HepG2 (cell line): ENCODE data around the gene ZNF416. TPM values are rescaled to one million over a fixed set of nuclear protein-coding genes. Genes with fewer than 3 reads are reported as not detected.

ENCODE experiments used
- CHCHD3 ChIP-seq: sonication (generic); formaldehyde crosslinking; IDR thresholded peaks from 2 replicates; pipeline ENCODE4 v1.8.0; 2022; ENCODE audit warnings: mild to moderate bottlenecking, missing genetic modification reagents, moderate library complexity
- HDAC1 ChIP-seq: sonication (generic); formaldehyde crosslinking; IDR thresholded peaks from 2 replicates; pipeline ENCODE4 v1.5.1; 2020; ENCODE audit warnings: mild to moderate bottlenecking, missing genetic modification reagents
- HNRNPLL ChIP-seq: fragments of 200-400 bp; formaldehyde crosslinking; IDR thresholded peaks from 2 replicates; pipeline ENCODE4 v1.6.1; 2017; ENCODE audit warnings: mild to moderate bottlenecking, low read depth, low read length; ENCODE audit not compliant: poor library complexity, severe bottlenecking
- MTF2 ChIP-seq: sonication (generic); formaldehyde crosslinking; IDR thresholded peaks from 2 replicates; pipeline ENCODE4 v1.5.0; 2020; ENCODE audit warnings: missing genetic modification reagents, borderline replicate concordance
- POLR2AphosphoS2 ChIP-seq: IDR thresholded peaks from 2 replicates; pipeline ENCODE4 v1.6.1; 2011; ENCODE audit warnings: low read depth, low read length, improper control_type of control experiment
- RCOR2 ChIP-seq: IDR thresholded peaks from 2 replicates; pipeline ENCODE4 v1.6.1; 2016; ENCODE audit warnings: missing biosample characterization, missing genetic modification reagents
- RORA ChIP-seq: sonication (generic); formaldehyde crosslinking; IDR thresholded peaks from 2 replicates; pipeline ENCODE4 v1.5.0; 2020; ENCODE audit warnings: mild to moderate bottlenecking, missing genetic modification reagents, moderate library complexity
- TCF7L2 ChIP-seq: IDR thresholded peaks from 2 replicates; pipeline ENCODE4 v1.6.1; 2011; ENCODE audit warnings: mild to moderate bottlenecking, low read depth, low read length, moderate library complexity
- ZBTB42 ChIP-seq: sonication (generic); formaldehyde crosslinking; IDR thresholded peaks from 2 replicates; pipeline ENCODE4 v1.5.0; 2020; ENCODE audit warnings: mild to moderate bottlenecking, missing genetic modification reagents
- ZFP37 ChIP-seq: sonication (generic); formaldehyde crosslinking; IDR thresholded peaks from 2 replicates; pipeline ENCODE4 v1.4.0; 2020; ENCODE audit warnings: missing genetic modification reagents, borderline replicate concordance
- ZMYM3 ChIP-seq: sonication (generic); formaldehyde crosslinking; IDR thresholded peaks from 2 replicates; pipeline ENCODE4 v1.5.1; 2020; ENCODE audit warnings: mild to moderate bottlenecking, missing genetic modification reagents
- ZNF12 ChIP-seq: sonication (generic); formaldehyde crosslinking; IDR thresholded peaks from 2 replicates; pipeline ENCODE4 v1.5.0; 2020; ENCODE audit warnings: missing genetic modification reagents
- ZNF17 ChIP-seq: sonication (generic); formaldehyde crosslinking; IDR thresholded peaks from 2 replicates; pipeline ENCODE4 v1.5.0; 2020; ENCODE audit warnings: mild to moderate bottlenecking, missing genetic modification reagents
- ZNF20 ChIP-seq: sonication (generic); formaldehyde crosslinking; IDR thresholded peaks from 2 replicates; pipeline ENCODE4 v1.4.0; 2020; ENCODE audit warnings: mild to moderate bottlenecking, moderate library complexity, missing genetic modification reagents
- ZNF646 ChIP-seq: sonication (generic); formaldehyde crosslinking; IDR thresholded peaks from 2 replicates; pipeline ENCODE4 v1.9.0; 2021; ENCODE audit warnings: mild to moderate bottlenecking, missing genetic modification reagents
- ZNF773 ChIP-seq: sonication (generic); formaldehyde crosslinking; IDR thresholded peaks from 2 replicates; pipeline ENCODE4 v1.4.0; 2020; ENCODE audit warnings: missing genetic modification reagents, borderline replicate concordance
- polyA plus RNA-seq, 8 experiments: library from polyadenylated mRNA; depleted of rRNA in 3 of 8; stranded (reverse) in 7 of 8; unstranded in 1 of 8; fragments of >200 nt; fragmentation: Illumina TruSeq in 4 of 8; extraction: Trizol in 4 of 8; gene quantifications; 2 replicates each; pipeline versions ENCODE4 v1.2.1 to v1.2.3, GENCODE V29; 2011 to 2016; ENCODE audit warnings: low read depth in 4 of 8, missing spikeins in 1 of 8, mixed read lengths in 1 of 8; ENCODE audit not compliant: insufficient read depth in 1 of 8
- total RNA-seq, 5 experiments: library from RNA; depleted of rRNA; stranded (reverse); fragments of >200 nt; fragmentation: Illumina TruSeq; extraction: Trizol; gene quantifications; 2 replicates each; pipeline ENCODE4 v1.2.3, GENCODE V29; 2016; ENCODE audit warnings: low read depth in 1 of 5
- TF ChIP-seq, protein P1 (sequence below): sonication (generic); formaldehyde crosslinking; IDR thresholded peaks from 2 replicates; pipeline ENCODE4 v1.9.0; 2021; ENCODE audit warnings: missing genetic modification reagents, mild to moderate bottlenecking, borderline replicate concordance
- TF ChIP-seq, protein P2 (sequence below): sonication (generic); formaldehyde crosslinking; IDR thresholded peaks from 2 replicates; pipeline ENCODE4 v1.8.1; 2023; ENCODE audit warnings: mild to moderate bottlenecking, missing genetic modification reagents
- TF ChIP-seq, protein P3 (sequence below): sonication (generic); formaldehyde crosslinking; IDR thresholded peaks from 2 replicates; pipeline ENCODE4 v1.4.0; 2020; ENCODE audit warnings: missing genetic modification reagents

ZNF416 gene
- total and polyA plus RNA-seq, 2 of the 13 experiments (the other 11 are each of a cell fraction or from before 2014, with no cell fraction given), result 1.5 to 5.3 TPM

- TF ChIP-seq ZNF646 (no peak), MTF2 (CRISPR knock-in tag) (no peak), ZMYM3 (CRISPR knock-in tag) (0 out of 2 replicates have a peak, but pooled peaks have one; percentile 17), ZNF20 (no peak), TCF7L2 (no peak), HNRNPLL (peak; percentile 37), ZNF17 (CRISPR knock-in tag) (no peak), RCOR2 (CRISPR knock-in tag) (no peak), HDAC1 (CRISPR knock-in tag) (peak; percentile 100), ZBTB42 (CRISPR knock-in tag) (no peak), ZNF773 (CRISPR knock-in tag) (no peak), ZNF12 (CRISPR knock-in tag) (no peak), RORA (CRISPR knock-in tag) (no peak), CHCHD3 (CRISPR knock-in tag) (no peak), ZFP37 (CRISPR knock-in tag) (no peak), POLR2AphosphoS2 (no peak)
- TF ChIP-seq, protein P1, sequence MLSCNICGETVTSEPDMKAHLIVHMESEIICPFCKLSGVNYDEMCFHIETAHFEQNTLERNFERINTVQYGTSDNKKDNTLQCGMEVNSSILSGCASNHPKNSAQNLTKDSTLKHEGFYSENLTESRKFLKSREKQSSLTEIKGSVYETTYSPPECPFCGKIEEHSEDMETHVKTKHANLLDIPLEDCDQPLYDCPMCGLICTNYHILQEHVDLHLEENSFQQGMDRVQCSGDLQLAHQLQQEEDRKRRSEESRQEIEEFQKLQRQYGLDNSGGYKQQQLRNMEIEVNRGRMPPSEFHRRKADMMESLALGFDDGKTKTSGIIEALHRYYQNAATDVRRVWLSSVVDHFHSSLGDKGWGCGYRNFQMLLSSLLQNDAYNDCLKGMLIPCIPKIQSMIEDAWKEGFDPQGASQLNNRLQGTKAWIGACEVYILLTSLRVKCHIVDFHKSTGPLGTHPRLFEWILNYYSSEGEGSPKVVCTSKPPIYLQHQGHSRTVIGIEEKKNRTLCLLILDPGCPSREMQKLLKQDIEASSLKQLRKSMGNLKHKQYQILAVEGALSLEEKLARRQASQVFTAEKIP (CRISPR knock-in tag), result no peak
- TF ChIP-seq, protein P2, sequence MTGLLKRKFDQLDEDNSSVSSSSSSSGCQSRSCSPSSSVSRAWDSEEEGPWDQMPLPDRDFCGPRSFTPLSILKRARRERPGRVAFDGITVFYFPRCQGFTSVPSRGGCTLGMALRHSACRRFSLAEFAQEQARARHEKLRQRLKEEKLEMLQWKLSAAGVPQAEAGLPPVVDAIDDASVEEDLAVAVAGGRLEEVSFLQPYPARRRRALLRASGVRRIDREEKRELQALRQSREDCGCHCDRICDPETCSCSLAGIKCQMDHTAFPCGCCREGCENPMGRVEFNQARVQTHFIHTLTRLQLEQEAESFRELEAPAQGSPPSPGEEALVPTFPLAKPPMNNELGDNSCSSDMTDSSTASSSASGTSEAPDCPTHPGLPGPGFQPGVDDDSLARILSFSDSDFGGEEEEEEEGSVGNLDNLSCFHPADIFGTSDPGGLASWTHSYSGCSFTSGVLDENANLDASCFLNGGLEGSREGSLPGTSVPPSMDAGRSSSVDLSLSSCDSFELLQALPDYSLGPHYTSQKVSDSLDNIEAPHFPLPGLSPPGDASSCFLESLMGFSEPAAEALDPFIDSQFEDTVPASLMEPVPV (CRISPR knock-in tag), result peak; percentile 56; the same call in 1 of the 2 replicates
- TF ChIP-seq, protein P3, sequence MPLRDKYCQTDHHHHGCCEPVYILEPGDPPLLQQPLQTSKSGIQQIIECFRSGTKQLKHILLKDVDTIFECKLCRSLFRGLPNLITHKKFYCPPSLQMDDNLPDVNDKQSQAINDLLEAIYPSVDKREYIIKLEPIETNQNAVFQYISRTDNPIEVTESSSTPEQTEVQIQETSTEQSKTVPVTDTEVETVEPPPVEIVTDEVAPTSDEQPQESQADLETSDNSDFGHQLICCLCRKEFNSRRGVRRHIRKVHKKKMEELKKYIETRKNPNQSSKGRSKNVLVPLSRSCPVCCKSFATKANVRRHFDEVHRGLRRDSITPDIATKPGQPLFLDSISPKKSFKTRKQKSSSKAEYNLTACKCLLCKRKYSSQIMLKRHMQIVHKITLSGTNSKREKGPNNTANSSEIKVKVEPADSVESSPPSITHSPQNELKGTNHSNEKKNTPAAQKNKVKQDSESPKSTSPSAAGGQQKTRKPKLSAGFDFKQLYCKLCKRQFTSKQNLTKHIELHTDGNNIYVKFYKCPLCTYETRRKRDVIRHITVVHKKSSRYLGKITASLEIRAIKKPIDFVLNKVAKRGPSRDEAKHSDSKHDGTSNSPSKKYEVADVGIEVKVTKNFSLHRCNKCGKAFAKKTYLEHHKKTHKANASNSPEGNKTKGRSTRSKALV (CRISPR knock-in tag), result no peak
Measured at GRCh38 chr19:57599761-57600383, 21.2 kb upstream of the ZNF416 start, which contains the start of gene ZNF530 (continued).
